KMS-11 (cell line): ENCODE data around the gene SMAD2.
A peak's percentile ranks its signal among the peaks of the same experiment; 100 is the strongest.

Source experiments
- H2AFZ ChIP-seq: fragments of 200-600 bp; sonication (generic); 2 replicates; pipeline ENCODE4 v1.6.1; 2016; ENCODE audit warnings: antibody characterized with exemption, mixed run types, low read depth
- H3K27ac ChIP-seq: fragments of 200-600 bp; sonication (generic); 2 replicates; pipeline ENCODE4 v1.6.1; 2016; ENCODE audit warnings: mild to moderate bottlenecking, mixed run types
- H3K27me3 ChIP-seq: fragments of 200-600 bp; sonication (generic); 2 replicates; pipeline ENCODE4 v1.6.1; 2017; ENCODE audit warnings: mild to moderate bottlenecking, low read depth, mixed run types, moderate library complexity; ENCODE audit not compliant: insufficient read depth
- H3K36me3 ChIP-seq: fragments of 200-600 bp; sonication (generic); 2 replicates; pipeline ENCODE4 v1.6.1; 2017; ENCODE audit warnings: mild to moderate bottlenecking, mixed run types; ENCODE audit not compliant: insufficient read depth
- H3K4me1 ChIP-seq: fragments of 200-600 bp; sonication (generic); 2 replicates; pipeline ENCODE4 v1.6.1; 2016; ENCODE audit warnings: mild to moderate bottlenecking, low read depth, mixed run types; ENCODE audit not compliant: poor library complexity, severe bottlenecking
- H3K4me2 ChIP-seq: fragments of 200-600 bp; sonication (generic); 2 replicates; pipeline ENCODE4 v1.7.0; 2016; ENCODE audit warnings: mild to moderate bottlenecking, mixed run types
- H3K4me3 ChIP-seq: fragments of 200-600 bp; sonication (generic); IDR thresholded peaks from 2 replicates; pipeline ENCODE4 v1.6.1; 2017; ENCODE audit warnings: low read depth, low read length, mixed read lengths; ENCODE audit not compliant: insufficient read depth
- H3K79me2 ChIP-seq: fragments of 200-600 bp; sonication (generic); 2 replicates; pipeline ENCODE4 v1.6.1; 2016; ENCODE audit warnings: low read depth, mixed run types; ENCODE audit not compliant: insufficient read depth
- H3K9ac ChIP-seq: fragments of 200-600 bp; sonication (generic); 2 replicates; pipeline ENCODE4 v1.6.1; 2016; ENCODE audit warnings: mild to moderate bottlenecking, mixed run types
- H4K20me1 ChIP-seq: fragments of 200-600 bp; sonication (generic); 2 replicates; pipeline ENCODE4 v1.6.1; 2016; ENCODE audit warnings: mild to moderate bottlenecking, mixed run types; ENCODE audit not compliant: insufficient read depth
- TF ChIP-seq, protein P1 (sequence below): fragments of 200-600 bp; sonication (generic); conservative IDR thresholded peaks from 2 replicates; pipeline ENCODE4 v1.6.1; 2017; ENCODE audit warnings: low read depth, mild to moderate bottlenecking, antibody characterized with exemption, low read length, moderate library complexity, mixed read lengths

SMAD2 gene

DNA sequence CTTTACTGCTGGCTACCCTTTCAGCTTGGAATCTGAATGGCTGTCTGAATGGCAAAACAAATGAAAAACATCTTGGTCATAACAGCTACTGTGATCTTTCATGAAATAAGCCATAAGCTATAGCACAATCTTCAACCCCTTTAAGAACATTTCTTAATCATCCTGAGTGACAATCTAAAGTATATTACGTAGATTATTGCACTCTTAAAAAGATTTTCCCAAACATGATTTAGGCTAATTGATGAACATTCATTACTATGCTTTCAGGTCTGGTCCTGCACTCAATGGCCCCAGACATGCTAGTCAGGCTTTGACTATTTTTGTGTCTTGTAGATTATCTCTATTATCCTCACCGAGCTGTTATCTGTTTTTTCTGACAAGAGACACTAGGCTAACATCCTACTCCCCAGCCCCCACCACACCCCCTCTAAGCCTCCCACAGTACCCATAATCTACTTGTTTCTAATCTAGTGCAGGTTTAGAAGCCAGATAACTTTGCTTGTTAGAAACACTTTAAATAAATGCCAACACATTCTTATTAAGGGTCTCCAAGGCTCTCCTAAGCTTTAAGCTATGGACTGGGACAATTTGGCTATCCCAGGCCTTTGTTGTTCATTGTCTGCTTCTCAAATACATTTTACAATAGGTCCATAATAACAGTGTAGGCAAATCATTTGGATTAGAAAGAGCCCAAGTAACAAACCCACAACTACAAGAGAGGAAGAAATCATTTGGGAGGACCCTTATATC is 4.2 kb downstream of the SMAD2 start:
- Histone ChIP-seq H3K4me1 (peaks cover 63% of the 10 kb centered on the region), H3K9ac (no peak overlapping the region), H4K20me1 (0 out of 2 replicates have a peak, but pooled peaks cover 17% of the 10 kb centered on the region)

DNA sequence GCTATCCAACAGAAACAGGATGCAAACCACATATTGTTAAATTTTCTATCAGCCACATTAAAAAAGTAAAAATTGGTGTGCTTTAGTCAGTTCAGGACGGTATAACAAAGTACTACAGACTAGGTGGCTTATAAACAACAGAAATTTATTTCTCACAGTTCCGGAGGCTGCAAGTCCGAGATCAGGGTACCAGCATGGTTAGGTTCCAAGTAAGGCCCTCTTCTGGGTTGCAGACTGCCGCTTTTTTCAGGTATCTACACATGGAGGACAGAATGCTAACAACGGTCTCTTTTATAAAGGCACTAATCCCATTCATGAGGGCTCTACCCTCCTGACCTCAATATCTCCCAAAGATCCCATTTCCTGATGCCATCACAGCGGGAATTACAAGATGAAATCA is 10.5 kb downstream of the SMAD2 start:
- H3K27me3 ChIP-seq, result no peaks in the 10 kb centered on the region
- peaks cover 100% of the 10 kb centered on the region for H3K79me2 ChIP-seq
- H3K4me2 ChIP-seq, result peak overlapping the region; percentile 85; the same call in 1 of the 2 replicates
- TF ChIP-seq, protein P1, sequence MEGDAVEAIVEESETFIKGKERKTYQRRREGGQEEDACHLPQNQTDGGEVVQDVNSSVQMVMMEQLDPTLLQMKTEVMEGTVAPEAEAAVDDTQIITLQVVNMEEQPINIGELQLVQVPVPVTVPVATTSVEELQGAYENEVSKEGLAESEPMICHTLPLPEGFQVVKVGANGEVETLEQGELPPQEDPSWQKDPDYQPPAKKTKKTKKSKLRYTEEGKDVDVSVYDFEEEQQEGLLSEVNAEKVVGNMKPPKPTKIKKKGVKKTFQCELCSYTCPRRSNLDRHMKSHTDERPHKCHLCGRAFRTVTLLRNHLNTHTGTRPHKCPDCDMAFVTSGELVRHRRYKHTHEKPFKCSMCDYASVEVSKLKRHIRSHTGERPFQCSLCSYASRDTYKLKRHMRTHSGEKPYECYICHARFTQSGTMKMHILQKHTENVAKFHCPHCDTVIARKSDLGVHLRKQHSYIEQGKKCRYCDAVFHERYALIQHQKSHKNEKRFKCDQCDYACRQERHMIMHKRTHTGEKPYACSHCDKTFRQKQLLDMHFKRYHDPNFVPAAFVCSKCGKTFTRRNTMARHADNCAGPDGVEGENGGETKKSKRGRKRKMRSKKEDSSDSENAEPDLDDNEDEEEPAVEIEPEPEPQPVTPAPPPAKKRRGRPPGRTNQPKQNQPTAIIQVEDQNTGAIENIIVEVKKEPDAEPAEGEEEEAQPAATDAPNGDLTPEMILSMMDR, result no peak
- no peak overlapping the region for H2AFZ ChIP-seq
- no peaks in the 10 kb centered on the region for H3K36me3 ChIP-seq
- peaks cover 65% of the 10 kb centered on the region for H3K4me1 ChIP-seq
- H3K9ac ChIP-seq, result no peak overlapping the region
- H4K20me1 ChIP-seq, result 0 out of 2 replicates have a peak, but pooled peaks cover 19% of the 10 kb centered on the region
- no peak overlapping the region for H3K27ac ChIP-seq
- H3K4me3 ChIP-seq, result no peak overlapping the region

More for the DNA sequence above, 4.2 kb downstream of the SMAD2 start:
- no peak overlapping the region for H3K27ac ChIP-seq
- no peak overlapping the region for H3K4me2 ChIP-seq
- no peaks in the 10 kb centered on the region for H3K36me3 ChIP-seq
- H3K79me2 ChIP-seq, result peaks cover 88% of the 10 kb centered on the region
- H3K27me3 ChIP-seq, result no peaks in the 10 kb centered on the region
- no peak overlapping the region for H2AFZ ChIP-seq
- H3K4me3 ChIP-seq, result no peak overlapping the region
- TF ChIP-seq, protein P1, result no peak

DNA sequence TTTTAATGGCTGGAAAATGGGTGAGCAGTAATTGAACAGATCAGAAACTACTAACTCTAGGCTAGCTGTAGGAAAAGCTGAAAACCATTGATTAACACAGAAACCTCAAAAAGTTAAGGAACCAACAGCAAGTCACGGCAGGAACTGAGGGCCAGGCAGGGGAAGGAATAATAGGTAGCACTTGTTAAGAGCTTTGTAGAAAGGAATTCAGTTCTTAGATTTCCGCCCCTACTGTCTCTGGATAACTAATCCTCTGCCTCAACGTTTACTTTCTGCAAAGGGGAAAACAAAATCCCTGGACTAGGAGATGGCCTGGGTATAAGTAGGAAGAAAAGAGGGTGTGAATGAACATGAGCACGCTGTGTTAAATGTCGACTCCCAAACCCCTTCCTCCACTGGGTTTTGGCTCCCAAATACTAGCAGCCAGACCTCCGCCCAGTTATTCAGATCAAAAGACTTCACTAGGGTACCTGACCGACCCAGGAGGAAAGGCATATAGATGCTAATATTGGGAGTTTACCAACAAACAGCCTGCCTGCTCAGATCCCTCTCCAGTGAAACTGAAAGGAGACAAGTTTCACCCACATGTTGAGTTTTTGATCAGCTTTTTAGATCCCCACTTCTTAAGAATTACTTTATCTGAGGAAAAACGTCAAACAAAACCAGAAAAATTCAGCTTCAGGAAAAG is 12.4 kb downstream of the SMAD2 start:
- H3K27me3 ChIP-seq, result no peaks in the 10 kb centered on the region
- H3K36me3 ChIP-seq, result no peaks in the 10 kb centered on the region
- peaks cover 73% of the 10 kb centered on the region for H3K4me1 ChIP-seq
- peak overlapping the region; percentile 85 for H3K4me2 ChIP-seq
- H3K79me2 ChIP-seq, result peaks cover 100% of the 10 kb centered on the region
- 0 out of 2 replicates have a peak, but pooled peaks cover 16% of the 10 kb centered on the region for H4K20me1 ChIP-seq
- peak overlapping the region; percentile 32; the same call in 1 of the 2 replicates for H3K9ac ChIP-seq
- H3K4me3 ChIP-seq, result no peak overlapping the region
- peak overlapping the region; percentile 64 for H3K27ac ChIP-seq
- TF ChIP-seq, protein P1, result no peak
- no peak overlapping the region for H2AFZ ChIP-seq

DNA sequence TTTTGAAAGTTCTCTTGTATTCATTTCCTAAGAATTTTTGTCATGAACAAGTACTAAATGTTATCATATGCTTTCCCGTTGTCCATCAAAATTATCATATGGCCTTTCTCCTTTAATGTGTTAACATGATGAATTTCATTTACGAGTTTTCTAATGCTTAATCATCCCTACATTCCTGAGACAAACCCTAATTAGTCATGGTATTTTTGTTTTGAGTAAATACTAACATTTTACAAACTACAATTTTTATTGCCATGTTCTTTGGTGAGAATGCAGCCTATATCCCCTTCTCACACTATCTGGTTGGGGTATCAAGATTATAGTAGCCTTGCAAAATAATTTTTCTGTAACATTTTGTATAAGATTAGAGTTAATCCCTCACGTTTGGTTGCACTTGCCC is 14.5 kb downstream of the SMAD2 start:
- H4K20me1 ChIP-seq, result peaks cover 20% of the 10 kb centered on the region; the same call in 1 of the 2 replicates
- TF ChIP-seq, protein P1, result no peak
- no peak overlapping the region for H2AFZ ChIP-seq
- no peaks in the 10 kb centered on the region for H3K36me3 ChIP-seq
- H3K4me1 ChIP-seq, result peaks cover 67% of the 10 kb centered on the region
- no peak overlapping the region for H3K4me2 ChIP-seq
- peaks cover 100% of the 10 kb centered on the region for H3K79me2 ChIP-seq
- H3K27me3 ChIP-seq, result no peaks in the 10 kb centered on the region
- H3K9ac ChIP-seq, result no peak overlapping the region
- no peak overlapping the region for H3K4me3 ChIP-seq
- no peak overlapping the region for H3K27ac ChIP-seq
